Activated effector memory CD4-positive, alpha-beta T cell treated with anti-CD3 and anti-CD28 coated beads, Interleukin-2, amount 50 U/mL, for 16 hours (primary cell): ENCODE data around the gene SCFD2.
"Not testable (repeated sequence)": the region's sequence is repeated elsewhere in the genome, so short reads cannot be mapped to it uniquely, and the experiment has no call there.

Source experiments
- DNase-seq: peaks from one replicate; pipeline ENCODE4 v3.0.0-alpha.2; 2020

SCFD2 gene

GRCh38 chr4:53040459-53040815 is 325.4 kb downstream of the SCFD2 start:
- no peak for DNase-seq

DNA sequence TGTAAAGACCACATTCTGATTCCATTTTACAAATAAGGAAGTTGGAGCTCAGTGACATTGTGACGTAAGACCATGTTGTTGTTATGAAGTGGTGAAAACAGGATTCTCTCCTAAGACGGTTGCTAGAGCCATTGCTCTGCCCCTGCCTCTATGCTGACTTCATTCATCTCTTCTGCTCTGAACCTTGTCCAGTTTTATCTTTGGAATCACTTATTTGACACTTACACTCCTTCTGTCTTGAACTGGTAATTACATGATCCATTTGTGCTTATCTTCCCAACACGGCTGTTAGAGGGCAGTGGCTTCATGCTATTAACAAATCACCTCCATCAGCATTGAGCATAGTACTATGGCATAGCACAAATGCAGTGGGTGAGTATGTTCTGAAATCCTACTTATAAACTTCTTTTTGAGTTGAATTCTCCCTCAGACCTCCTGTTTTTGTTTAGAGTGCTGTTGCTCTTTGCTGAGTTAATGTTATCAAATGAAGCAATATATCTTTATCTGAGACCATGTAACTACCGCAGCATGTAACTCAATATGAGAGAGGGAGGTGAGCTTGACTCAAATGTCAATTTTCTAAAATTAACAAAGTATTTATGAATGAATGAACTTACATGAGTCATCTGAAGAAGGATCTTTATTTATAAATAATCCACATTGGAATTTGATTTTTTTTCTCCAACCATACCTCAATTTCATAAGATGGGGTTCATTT is 326.0 kb downstream of the SCFD2 start:
- no peak for DNase-seq

DNA sequence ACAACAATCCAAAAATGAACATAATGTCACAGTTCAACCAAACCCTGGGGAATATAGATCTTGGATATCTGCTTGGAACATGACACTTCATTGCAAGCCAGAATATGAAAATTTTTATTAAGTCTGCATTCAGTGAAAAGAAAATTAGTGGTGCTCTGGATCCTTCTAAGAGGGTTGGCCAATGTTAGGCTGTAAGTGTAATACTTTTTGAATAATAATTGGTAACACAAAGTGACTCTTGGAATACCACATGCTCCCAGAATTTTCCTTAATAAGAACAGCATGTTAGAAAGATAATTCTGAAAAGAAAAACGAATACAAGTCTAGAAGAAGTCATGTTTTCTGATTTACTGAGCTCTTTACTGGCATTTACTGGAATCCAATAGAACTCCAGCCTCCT is 328.0 kb downstream of the SCFD2 start:
- no peak for DNase-seq

GRCh38 chr4:53032908-53033307 is 333.0 kb downstream of the SCFD2 start:
- not testable (repeated sequence) for DNase-seq

- DNase-seq = no peak
Observed at GRCh38 chr4:53026233-53026632, 339.6 kb downstream of the SCFD2 start.

- no peak for DNase-seq
Observed at GRCh38 chr4:53023677-53024299, 342.1 kb downstream of the SCFD2 start.

GRCh38 chr4:53022513-53023100 is 343.3 kb downstream of the SCFD2 start:
- no peak for DNase-seq

DNA sequence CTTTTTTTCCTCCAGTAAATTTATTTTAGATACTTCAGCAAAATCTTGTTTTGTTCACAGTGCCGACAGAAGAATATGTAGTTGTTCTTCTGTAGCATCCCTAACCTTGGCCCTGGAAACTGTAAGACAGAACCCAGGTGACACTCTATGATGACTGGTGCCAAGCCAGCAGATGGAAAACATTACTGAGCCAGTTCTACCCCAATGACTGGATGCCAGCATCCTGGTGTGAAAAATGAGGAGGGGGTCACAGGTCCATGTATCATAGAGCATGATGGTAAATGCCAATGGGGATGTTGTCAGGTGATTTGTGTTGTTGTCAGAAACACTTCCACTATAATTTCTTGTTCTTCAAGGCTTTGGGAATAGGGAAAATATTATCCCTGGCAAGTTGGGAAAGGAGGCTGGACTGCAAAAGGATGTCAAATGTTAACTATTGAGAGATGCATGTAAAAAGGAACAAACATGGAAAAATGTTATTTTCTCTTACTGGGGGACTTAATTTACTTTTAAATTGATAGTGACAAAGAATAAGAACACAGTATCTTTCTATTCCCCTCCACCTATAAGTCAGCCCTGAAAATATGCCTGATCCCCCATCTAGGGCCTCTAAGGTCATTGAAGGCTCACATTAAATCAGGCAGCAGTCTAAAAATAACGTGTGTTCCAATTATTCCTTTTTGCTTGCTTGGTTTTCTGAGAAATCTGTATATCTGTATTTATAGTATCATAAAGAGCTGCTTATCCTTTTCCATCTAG is 343.9 kb downstream of the SCFD2 start:
- DNase-seq = no peak

- no peak for DNase-seq
Observed at GRCh38 chr4:53019485-53020382, 346.1 kb downstream of the SCFD2 start.

GRCh38 chr4:53018471-53018870 is 347.4 kb downstream of the SCFD2 start:
- no peak for DNase-seq

- no peak for DNase-seq
Observed at GRCh38 chr4:53016099-53016820, 349.6 kb downstream of the SCFD2 start.

DNA sequence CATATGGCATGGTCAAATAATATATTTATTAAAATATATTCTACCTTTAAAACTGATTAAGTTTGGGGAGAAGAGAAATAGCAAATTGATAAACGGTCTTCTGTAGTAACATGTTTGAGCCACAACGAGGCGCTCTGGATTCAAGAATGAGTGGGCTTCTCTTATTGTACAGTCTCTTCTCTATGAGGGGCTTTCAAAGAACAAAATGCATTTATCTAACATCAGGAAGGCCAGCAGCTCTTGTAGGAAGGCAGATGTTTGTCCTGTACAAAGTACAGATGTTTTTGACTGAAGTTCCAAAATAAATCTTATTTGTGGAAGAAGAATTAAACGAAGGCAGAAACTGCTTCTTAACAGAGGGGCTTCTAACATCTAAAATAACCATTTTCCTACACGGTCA is 350.2 kb downstream of the SCFD2 start:
- no peak for DNase-seq

DNA sequence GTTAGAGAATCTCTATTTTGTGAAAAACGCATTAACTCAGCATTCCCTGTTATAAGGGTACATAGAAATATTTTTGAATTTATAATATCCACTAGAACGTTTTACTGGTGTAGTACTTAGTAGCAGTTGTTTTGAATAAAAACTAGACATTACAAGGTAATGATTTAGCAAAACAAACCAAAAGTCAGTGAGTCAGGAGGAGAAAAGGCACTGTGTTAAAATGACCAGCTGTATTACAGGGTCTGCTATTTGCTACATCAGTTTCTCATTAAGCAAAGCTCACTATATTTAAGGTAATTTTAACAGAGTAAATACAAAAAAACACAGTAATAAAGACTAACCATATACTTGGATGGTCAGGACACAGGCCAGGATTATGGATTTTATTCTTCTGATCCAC is 351.0 kb downstream of the SCFD2 start:
- no peak for DNase-seq

DNA sequence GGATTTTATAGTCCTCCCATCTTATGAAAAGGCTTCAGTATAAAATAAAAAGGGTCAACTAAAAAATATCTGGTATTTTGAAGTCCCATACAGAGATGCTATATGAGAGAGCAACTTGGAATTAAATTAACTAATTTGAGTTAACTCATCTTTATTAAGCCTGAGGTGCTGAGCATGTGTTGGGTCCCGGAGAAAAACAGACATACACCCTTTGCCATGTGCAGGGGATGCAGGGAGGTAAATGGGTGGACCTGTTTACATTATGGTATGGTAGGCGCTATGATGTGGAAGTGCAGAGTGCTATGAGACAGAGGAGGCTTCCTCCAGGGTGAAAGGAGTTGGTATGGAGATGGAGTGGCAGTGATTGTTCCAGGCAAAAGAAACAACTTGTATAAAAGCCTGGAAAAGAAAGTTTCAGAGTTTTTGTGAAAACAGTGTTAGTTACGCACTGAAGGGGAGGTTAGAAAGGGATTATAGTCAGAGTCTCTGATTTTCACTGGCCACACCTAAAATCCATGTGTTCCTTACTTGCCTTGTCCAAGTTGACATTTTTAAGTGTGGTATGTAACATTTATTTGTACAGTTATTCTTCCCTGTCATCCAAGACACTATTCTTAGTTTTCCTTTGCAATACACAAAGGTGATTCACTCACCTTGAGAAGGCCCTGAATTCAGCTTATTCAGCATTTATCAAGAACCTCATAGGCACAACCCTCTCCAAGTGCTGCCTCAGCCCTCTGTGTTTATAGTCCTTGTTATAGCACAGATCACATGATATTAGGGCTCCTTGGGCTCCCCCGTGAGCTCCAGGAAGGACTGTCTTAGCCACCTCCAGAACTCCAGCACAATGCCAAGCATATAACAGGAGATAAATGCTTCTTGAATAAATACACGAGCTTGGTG is 351.7 kb downstream of the SCFD2 start:
- no peak for DNase-seq

GRCh38 chr4:53012738-53013137 is 353.1 kb downstream of the SCFD2 start:
- DNase-seq = no peak

GRCh38 chr4:53011259-53011905 is 354.5 kb downstream of the SCFD2 start:
- DNase-seq = no peak

GRCh38 chr4:53010318-53010717 is 355.5 kb downstream of the SCFD2 start:
- DNase-seq = no peak

GRCh38 chr4:53009824-53010223 is 356.0 kb downstream of the SCFD2 start:
- DNase-seq = no peak

GRCh38 chr4:53007024-53007423 is 358.8 kb downstream of the SCFD2 start:
- no peak for DNase-seq

DNA sequence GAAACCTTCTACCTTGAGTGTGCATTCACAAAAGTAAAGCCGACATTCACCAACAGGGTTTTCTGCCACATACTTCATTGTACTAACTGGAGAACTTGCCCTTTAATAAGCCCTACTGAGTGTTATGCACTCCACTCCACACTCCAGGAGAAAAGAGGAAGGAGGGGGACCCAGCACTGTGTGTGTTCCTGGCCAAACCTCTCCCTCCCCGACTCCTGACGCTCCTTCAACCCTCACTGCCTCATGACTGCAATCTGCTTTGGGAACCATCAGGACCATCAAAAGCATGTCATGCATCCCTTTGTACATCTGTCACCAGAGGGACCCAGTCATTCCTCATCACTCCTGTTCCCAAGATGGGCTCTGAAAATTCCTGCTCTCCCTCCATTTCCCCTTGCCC is 360.1 kb downstream of the SCFD2 start:
- no peak for DNase-seq
